GM12874 (cell line): ENCODE results near the gene EPN1.

Experiments
- TF ChIP-seq, protein P1 (sequence below): IDR thresholded peaks from 2 replicates; pipeline ENCODE4 v1.5.1; 2011; ENCODE audit warnings: low read depth, mild to moderate bottlenecking, control low read depth, low read length, moderate library complexity; ENCODE audit not compliant: insufficient read depth

EPN1 gene

DNA sequence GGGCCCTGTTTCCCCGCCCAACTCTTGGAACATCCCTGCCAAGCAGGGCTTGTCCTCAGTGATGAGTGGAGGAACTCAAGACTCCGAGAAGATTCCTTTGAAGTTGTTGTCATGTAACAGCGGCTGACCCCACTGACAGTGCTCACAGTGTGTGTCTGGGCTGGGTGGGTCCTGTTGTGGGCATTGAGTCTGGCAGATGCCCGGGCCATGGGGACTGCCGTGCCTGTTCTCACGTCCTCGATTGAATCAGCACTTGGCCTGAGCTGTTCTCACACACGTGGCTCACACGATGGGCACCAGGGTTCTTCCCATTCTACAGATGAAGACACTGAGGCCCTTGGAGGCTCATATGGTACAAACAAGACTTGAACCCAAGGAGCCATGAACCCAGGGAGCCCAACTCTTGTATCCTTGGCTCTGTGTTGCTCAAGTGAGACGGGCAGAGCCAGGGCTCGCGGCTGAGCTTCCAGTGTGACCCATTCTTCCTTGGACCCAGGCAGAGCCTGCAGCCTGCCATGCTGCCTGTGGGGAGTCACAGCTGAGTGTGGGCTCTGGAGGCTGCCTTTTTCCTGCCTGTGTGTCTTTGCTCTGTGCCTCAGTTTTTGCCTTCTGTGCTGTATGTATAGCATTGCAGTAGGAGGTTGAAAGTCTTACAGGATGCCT lies 8.6 kb upstream of the EPN1 start:
- TF ChIP-seq, protein P1, sequence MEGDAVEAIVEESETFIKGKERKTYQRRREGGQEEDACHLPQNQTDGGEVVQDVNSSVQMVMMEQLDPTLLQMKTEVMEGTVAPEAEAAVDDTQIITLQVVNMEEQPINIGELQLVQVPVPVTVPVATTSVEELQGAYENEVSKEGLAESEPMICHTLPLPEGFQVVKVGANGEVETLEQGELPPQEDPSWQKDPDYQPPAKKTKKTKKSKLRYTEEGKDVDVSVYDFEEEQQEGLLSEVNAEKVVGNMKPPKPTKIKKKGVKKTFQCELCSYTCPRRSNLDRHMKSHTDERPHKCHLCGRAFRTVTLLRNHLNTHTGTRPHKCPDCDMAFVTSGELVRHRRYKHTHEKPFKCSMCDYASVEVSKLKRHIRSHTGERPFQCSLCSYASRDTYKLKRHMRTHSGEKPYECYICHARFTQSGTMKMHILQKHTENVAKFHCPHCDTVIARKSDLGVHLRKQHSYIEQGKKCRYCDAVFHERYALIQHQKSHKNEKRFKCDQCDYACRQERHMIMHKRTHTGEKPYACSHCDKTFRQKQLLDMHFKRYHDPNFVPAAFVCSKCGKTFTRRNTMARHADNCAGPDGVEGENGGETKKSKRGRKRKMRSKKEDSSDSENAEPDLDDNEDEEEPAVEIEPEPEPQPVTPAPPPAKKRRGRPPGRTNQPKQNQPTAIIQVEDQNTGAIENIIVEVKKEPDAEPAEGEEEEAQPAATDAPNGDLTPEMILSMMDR, result no peak

DNA sequence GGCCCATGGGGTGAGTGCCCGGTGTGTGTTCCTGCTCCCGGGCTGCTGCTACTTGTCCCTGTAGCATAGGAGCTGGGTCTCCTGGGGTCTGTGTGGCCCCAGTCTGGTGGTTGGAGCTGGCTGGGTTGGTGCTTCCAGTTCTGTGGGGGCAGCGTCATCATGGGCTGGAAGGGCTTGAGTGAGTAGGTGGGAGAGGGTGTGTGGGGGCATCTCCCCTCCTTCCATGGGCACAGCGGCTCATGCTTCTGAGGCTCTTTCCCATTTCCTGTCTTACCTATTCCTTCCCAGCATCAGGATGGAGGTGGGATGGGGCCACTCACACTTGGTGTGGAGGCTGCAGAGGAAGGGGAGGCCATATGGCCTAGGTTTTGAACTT lies 8.0 kb upstream of the EPN1 start:
- TF ChIP-seq, protein P1, result no peak

DNA sequence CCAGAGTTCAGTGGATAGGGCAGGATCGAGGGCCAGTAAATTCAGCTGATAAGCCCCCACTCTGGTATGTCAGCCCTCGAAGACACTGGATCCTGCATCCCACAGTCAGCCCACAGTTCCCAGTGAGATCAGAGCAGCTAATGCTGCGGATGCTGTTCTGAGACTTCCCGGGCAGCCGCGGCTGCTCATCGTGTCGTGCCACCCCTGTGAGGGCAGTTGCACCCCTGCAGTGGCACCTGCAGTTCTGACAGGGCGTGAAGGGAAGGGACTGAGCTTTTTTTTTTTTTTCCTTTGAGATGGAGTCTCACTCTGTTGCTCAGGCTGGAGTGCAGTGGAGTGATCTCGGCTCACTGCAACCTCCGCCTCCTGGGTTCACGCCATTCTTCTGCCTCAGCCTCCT lies 7.5 kb upstream of the EPN1 start:
- TF ChIP-seq, protein P1, result no peak

DNA sequence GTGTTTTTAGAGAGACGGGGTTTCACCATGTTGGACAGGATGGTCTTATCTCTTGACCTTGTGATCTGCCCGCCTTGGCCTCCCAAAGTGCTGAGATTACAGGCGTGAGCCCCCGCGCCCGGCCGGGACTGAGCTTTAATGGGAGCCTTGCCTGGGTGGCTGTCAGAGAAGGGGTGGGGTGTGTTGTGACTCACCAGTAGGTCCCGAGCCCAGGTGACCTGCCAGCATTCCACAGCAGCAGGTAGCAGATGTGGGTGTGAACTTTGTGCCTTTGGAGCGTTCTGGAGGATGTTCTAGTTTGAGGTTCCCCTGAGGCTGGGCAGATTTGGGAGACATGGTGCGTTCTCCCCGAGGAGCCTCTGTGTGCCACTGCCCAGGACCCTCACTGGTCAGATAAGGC lies 7.1 kb upstream of the EPN1 start:
- TF ChIP-seq, protein P1, result no peak

DNA sequence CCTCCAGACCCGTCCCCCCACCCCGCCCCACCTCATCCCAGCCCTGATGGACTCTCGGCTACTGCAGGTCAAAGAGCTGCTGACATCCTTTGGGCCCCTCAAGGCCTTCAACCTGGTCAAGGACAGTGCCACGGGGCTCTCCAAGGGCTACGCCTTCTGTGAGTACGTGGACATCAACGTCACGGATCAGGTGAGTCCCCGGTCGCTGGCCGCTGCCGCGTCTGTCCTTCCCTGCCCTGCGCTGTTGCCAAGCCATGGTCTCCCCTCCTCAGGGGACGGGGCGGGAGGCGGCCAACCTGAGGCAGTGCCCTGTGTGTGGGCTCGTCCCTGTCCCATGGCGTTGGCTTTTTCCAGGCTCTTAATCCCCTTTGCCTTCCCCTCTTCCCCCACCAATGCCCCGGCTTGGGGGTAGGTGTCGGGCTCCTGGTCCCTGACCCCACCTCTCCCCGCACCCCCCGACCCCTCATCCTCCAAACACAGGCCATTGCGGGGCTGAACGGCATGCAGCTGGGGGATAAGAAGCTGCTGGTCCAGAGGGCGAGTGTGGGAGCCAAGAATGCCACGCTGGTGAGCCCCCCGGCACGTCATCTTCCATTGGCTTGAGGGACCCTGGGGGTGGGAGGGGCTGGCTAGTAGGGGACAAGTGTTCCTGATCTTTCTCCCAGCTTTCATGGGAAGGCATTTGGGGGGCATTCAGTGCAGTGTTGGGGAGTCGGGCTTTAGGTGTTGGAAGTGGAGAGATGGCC lies 6.2 kb upstream of the EPN1 start:
- TF ChIP-seq, protein P1, result no peak

DNA sequence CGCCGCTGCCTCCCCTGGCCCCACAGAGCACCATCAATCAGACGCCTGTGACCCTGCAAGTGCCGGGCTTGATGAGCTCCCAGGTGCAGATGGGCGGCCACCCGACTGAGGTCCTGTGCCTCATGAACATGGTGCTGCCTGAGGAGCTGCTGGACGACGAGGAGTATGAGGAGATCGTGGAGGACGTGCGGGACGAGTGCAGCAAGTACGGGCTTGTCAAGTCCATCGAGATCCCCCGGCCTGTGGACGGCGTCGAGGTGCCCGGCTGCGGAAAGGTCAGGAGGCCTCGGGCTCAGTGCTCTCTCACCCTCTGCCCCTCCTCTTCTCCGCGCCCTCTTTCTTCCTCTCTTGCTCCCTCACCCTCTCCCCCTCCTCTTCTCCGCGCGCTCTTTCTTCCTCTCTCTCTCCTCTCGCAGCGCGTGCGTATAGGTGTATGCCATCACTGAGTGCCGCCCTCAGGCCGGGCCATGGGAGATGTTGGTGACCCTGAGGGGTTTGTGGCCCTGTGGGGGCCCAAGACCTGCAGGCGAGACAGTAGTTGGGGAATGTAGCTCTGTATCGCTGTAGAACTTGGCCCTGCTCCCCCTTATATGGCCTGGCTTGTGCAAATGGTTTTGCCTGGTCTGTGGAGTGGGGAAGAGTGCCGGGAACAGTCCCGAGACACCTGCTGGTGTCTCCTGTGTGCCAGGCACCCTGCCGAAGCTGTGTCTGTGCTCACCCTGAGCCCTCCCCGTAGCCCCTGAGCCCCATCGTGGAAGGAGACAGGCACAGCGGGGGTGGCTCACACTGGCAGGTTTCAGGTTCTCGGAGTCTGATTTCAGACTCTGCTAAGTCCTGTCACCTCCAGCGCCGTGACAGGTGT lies 5.4 kb upstream of the EPN1 start:
- TF ChIP-seq, protein P1, result no peak
